HG02759 (cell line): Measurements from ENCODE around the gene ZNHIT6.
"Not testable (repeated sequence)": the region's sequence is repeated elsewhere in the genome, so short reads cannot be mapped to it uniquely, and the experiment has no call there.

Experiments
- ATAC-seq: cut with Tn5 transposase; IDR thresholded peaks from one replicate; pipeline ENCODE4 v1.9.1; 2021; ENCODE audit warnings: mild to moderate bottlenecking, moderate library complexity; ENCODE audit not compliant: unreplicated experiment

The ZNHIT6 gene

GRCh38 chr1:85672031-85672660 is 36.1 kb downstream of the ZNHIT6 start:
- no peak for ATAC-seq

- no peak for ATAC-seq
Measured at GRCh38 chr1:85665932-85666331, 42.3 kb downstream of the ZNHIT6 start.

- no peak for ATAC-seq
Measured at GRCh38 chr1:85663382-85663781, 44.9 kb downstream of the ZNHIT6 start.

GRCh38 chr1:85661767-85662166 is 46.5 kb downstream of the ZNHIT6 start:
- ATAC-seq: no peak

GRCh38 chr1:85660541-85660940 is 47.7 kb downstream of the ZNHIT6 start:
- ATAC-seq: no peak

- no peak for ATAC-seq
Measured at GRCh38 chr1:85659174-85659573, 49.1 kb downstream of the ZNHIT6 start.

- no peak for ATAC-seq
Measured at GRCh38 chr1:85656948-85657347, 51.3 kb downstream of the ZNHIT6 start.

- ATAC-seq: no peak
Measured at GRCh38 chr1:85656256-85656655, 52.0 kb downstream of the ZNHIT6 start.

GRCh38 chr1:85655315-85655714 is 52.9 kb downstream of the ZNHIT6 start:
- no peak for ATAC-seq

- ATAC-seq: no peak
Measured at GRCh38 chr1:85654066-85654782, 54.0 kb downstream of the ZNHIT6 start.

GRCh38 chr1:85652327-85652726 is 55.9 kb downstream of the ZNHIT6 start:
- ATAC-seq: no peak

GRCh38 chr1:85650645-85651044 is 57.6 kb downstream of the ZNHIT6 start:
- ATAC-seq: no peak

- no peak for ATAC-seq
Measured at GRCh38 chr1:85649591-85649990, 58.6 kb downstream of the ZNHIT6 start.

GRCh38 chr1:85641598-85642556 is 66.4 kb downstream of the ZNHIT6 start:
- ATAC-seq: not testable (repeated sequence)

- not testable (repeated sequence) for ATAC-seq
Measured at GRCh38 chr1:85639920-85640319, 68.3 kb downstream of the ZNHIT6 start.

- ATAC-seq: no peak
Measured at GRCh38 chr1:85638412-85638811, 69.8 kb downstream of the ZNHIT6 start.

- ATAC-seq: no peak
Measured at GRCh38 chr1:85630493-85630892, 77.7 kb downstream of the ZNHIT6 start.

GRCh38 chr1:85629532-85629920 is 78.7 kb downstream of the ZNHIT6 start:
- no peak for ATAC-seq

- ATAC-seq: no peak
Measured at GRCh38 chr1:85628791-85629531, 79.3 kb downstream of the ZNHIT6 start.

- no peak for ATAC-seq
Measured at GRCh38 chr1:85626818-85627217, 81.4 kb downstream of the ZNHIT6 start.

- ATAC-seq: no peak
Measured at GRCh38 chr1:85624361-85624760, 83.9 kb downstream of the ZNHIT6 start.
